ENCODE results near the gene MRPS16.
"Not testable (repeated sequence)": the region's sequence is repeated elsewhere in the genome, so short reads cannot be mapped to it uniquely, and the experiment has no call there.

The MRPS16 gene

DNA sequence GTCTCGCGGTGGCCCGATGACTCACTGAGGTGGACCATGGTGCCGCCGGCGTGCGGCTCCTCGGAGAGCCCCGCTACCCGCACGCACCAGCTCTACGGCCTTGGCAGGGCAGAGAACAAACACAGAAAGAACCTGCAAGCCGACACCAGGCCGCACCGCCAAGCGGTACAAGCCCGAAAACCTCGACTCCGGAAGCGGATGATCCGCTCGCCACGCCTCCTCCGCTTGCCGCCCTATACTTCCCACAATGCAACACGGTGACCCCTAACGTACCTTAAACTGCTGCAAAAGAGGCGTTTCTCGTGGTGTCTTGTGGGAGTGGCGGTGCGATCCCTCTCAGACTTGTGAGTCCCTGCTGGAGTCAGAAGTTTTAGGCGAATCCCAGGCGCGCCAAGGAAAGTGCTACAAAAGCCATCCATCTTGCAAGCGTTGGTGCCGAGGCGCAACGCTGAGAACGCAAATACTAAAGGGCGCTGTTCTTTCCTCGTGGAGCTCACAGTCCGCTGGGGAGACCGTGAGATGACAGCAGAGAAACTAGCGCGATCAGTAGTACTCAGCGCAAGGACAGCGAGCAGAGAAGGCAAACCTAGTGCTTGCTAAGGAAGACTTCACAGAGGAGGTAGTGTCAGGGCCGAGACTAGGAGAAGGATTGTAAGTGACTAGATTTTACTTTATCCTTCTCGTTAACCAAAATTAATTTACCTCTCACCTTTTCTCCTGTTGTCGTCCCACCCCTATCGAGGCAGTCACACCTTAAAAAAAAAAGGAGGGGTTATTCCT lies at the start of gene MRPS16:
MRPS16 (minus strand) TSS at position 200 of the 780 bp plus-strand sequence; CDS start at position 38, 162 bp downstream.
- peak; percentile 83 for DNase-seq

DNA sequence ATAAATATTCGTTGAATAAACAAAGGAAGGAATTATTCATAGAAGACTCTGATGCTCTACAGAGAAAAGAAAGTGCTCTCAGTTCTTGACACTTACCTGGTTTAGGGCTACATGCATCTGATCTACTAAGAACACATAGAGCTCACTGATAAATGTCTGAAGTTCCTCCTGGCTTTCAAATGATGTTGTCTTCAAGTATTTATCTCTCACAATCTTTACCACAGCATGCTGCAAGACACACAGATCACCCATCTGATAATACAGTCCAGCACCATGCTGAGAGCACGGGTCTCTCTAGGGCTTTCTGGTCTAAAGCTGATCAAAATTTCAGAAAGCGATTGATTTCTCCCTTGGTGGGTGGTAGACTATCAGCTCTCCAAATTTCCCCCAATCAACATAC lies 44.5 kb upstream of the MRPS16 start:
- DNase-seq, result no peak

DNA sequence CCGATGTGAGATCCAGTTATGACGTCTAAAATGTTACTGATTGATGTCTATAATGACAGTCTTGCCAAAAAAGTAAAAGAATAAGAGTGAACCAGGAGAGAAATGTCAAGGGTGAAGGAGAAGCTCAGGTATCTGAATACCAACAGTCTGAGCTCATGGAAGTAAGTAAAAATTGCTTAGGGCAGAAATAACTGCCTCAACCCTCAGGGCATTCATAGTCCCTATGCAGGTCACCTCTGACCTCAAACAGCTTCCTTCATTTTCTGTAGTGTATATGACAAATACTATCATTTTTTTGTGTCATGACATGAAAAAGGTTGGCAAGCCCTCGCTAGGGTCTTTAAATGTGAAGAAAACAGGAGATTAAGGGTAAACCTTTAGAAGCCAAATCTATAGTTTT lies 41.0 kb upstream of the MRPS16 start:
- DNase-seq, result no peak

DNA sequence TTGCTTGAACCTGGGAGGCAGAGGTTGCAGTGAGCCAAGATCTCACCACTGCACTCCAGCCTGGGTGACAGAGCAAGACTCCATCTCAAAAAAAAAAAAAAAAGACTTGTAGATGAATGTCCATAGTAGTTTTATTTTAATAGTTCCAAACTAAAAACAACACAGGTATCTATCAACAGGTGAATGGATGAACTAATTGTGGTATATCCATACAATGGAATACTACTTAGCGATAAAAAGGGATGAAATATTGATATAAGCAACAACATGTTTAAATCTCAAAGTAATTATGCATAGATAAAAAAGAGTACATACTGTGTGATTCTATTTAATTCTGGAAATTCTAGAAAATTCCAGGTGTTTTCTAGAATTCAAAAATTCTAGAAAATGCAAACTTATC lies 37.5 kb upstream of the MRPS16 start:
- DNase-seq, result no peak

DNA sequence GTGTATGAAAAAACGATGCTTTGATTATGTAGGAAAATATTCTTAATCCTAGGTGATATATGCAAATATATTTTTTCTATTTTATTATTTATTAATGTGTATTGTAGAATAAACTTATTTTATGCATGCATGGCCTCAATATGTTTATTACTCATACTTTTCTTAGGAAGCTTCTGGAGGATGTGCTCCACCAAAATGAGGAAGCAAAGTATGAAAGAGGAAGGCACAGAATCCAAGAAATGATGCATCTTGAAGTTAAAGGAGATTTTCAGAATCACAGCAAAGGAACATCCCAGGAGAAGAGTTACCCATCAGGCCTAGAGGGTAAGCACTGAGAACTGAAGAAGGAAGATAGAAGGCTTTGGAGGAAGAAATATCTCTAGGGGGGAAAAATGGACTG lies 35.0 kb upstream of the MRPS16 start:
- no peak for DNase-seq

DNA sequence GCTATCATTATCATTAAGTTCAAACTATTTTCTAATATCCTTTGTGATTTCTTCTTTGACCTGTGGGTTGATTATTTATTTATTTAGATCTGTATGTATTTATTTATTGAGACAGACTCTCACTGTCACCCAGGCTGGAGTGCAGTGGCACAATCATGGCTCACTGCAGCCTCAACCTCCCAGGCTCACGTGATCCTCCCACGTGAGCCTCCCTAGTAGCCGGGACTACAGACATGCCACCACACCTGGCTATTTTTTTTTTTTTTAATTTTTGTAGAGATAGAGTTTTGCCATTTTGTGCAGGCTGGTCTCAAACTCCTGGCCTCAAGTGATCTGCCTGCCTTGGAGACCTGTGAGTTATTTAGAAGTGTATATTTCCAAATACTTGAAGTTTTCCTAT lies 28.7 kb upstream of the MRPS16 start:
- DNase-seq, result no peak

DNA sequence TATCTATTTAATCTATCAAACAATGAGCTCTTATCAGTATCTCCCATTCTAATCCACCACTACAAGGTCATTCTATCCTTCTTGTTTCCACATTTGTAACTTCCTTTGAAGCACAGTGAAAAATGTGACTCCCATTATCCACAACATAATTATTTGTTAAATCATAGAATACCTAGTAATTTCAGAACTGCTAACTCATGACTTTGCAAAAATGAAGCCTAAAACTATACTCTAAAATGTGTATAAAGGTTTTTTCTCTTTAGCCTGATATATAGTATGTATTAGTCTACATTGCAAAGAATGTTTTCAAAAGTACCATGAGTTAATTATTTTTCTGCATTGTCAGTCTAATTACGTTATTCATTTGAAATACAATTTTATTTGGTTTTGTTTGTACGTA lies 12.0 kb upstream of the MRPS16 start:
- DNase-seq, result no peak

DNA sequence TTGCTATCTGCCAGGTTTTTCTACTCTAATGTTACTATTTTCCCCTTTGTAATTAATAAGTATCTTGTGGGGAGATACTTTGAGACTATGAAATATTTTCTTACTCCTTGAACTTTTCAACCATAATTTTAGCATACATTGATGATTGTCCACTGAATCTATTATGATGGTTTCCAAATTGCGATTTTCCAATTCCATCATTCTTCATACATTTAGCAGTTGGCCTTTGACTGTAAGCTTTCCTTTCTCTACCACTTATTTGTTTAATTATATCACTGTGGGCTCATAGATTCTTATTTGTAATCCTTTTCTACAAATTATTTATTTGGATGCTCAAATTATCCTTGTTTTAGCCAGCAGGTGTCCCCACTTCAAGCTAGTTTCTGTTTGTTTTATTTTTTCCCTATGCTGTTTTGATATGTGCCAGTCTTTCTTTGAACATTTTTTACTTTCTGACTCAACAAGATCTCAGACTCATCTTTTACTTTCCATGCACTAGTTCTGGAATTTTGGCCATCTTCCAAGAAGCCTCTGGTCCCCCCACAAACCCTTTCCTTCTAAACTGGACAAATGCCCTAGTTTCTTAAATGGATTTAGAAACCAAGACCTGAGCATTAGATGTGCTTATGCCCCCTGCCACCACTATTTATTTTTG lies 11.4 kb upstream of the MRPS16 start:
- DNase-seq, result peak; percentile 3

DNA sequence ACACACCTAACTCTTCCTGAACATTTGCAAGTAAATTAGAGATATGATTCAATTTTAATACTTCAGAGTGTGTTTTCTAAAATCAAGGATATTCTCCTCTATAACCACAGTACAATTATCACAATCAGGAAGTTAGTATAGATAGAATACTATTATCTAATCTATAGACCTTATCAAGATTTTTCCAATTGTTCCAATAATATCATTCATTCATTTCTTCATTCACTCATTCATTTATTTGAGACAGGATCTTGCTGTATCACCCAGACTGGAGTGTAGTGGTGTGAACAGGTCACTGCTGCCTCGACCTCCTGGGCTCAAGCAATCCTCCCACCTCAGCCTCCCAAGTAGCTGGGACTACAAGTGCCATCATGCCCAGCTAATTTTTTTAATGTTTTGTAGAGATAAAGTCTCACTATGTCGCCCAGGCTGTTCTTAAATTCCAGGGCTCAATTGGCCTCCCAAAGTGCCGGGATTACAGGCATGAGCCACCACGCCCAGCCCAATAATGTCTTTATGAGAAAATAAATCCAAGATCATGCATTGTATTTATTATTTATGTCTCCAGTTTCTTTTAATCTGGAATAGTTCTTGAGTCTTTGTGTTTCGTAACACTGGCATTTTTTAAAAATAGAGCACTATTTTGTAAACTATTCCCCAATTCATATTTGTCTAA lies 10.6 kb upstream of the MRPS16 start:
- DNase-seq, result no peak

DNA sequence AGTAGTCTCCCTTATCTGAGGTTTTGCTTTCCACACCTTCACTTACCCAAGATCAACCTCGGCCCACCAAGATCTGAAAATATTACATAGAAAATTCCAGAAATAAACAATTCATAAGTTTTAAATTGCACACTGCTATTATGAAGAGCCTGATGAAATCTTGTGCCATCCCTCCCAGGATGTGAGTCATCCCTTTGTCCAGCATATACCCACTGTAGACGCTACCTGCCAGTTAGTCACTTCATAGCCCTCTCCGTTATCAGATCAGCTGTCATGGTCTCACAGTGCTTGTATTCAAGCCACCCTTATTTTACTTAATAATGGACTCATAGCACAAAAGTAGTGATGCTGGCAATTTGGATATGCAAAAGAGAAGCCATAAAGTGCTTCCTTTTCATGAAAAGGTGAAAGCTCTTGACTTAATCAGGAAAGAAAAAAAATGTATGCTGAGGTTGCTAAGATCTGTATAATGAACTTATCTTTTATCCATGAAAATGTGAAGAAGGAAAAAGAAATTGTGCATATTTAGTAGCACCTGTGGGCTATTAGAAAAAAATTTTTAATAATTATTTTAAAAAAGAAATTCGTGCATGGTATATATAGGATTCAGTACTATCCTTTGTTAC lies 9.8 kb upstream of the MRPS16 start:
- no peak for DNase-seq

DNA sequence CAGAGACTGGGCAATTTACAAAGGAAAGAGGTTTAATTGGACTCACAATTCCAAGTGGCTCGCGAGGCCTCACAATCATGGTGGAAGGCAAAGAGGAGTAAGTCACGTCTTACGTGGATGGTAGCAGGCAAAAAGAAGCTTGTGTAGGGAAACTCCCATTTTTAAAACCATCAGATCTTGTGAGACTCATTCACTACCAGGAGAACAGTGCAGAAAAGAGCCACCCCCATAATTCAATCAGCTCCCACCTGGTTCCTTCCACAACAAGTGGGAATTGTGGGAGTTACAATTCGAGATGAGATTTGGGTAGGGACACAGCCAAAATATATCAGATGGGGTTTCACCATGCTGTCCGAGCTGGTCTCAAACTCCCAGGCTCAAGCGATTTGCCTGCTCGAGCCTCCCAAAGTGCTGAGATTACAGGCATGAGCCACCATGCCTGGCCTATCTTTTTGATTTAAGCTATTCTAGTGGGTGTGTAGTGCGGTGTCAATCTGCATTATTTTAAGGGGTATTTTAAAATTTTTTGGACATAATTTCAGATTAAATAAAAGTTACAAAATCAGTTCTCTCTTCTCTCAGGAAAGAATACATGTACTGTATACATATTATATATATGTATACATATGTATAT lies 9.0 kb upstream of the MRPS16 start:
- DNase-seq, result no peak

DNA sequence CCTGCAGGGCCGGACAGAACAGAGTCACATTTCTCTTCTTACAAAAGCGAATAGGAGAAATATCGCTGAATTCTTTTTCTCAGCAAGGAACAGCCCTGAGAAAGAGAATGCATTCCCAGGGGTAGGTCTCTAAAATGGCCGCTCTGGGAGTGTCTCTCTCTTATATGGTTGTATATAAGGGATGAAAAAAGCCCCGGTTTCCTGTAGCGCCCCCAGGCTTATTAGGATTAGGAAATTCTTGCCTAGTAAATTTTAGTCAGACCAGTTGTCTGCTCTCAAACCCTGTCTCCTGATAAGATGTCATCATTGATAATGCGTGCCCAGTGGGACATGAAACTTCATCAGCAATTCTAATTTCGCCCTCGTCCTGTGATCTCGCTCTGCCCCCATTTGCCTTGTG lies 6.2 kb upstream of the MRPS16 start:
- not testable (repeated sequence) for DNase-seq

DNA sequence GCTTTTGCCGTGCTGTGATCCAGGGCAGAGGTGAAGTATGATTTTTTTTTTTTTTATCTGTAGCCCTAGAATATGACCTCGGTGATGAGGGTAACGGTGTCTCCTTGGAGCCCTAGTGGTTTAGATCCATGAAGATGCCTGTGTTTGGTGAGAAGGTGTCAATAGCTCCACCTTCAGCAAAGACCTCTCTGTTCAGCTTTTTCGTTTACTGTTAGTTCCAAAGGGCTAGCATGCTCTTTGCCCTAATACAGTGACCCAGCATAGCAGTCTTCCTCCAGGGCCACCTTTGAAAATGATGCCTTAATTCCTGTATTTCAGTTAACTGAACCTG lies 746 bp upstream of the MRPS16 start:
- DNase-seq, result no peak

DNA sequence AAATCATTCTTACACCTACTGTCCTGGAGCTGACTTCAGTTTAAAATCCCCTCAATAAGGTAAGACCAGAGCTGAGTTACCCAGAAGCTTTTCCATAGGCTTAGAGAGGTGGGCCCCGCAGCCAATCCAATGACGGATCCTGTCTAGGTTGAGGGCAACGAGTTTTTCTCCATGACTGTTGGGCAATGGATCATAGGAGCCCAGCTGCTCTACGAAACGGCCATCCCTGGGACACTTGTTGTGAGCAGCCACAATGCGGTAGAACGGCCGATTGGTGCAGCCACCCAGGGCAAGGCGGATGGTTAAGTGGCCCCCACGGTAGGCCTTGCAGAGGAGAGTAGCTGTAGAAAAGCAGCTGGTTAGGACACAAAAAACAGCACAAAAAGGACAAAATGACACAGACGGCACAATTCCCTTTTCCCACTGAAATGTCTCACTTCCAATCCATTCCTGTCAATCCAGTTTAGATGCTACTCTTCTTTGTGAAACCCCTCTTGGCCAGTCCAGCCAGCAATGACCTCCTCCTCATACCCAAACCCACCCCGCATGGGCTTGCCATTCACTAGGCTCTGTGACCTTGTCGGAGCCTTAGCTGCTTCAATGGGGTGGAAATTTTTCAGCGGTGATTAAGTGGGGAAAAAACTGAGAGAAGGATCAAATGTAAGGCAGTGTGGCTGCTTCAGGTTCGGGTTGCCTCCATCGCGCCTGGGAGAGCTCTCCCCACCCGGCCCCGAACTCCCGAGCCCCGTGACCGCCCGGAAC lies 580 bp downstream of the MRPS16 start:
- DNase-seq, result no peak

DNA sequence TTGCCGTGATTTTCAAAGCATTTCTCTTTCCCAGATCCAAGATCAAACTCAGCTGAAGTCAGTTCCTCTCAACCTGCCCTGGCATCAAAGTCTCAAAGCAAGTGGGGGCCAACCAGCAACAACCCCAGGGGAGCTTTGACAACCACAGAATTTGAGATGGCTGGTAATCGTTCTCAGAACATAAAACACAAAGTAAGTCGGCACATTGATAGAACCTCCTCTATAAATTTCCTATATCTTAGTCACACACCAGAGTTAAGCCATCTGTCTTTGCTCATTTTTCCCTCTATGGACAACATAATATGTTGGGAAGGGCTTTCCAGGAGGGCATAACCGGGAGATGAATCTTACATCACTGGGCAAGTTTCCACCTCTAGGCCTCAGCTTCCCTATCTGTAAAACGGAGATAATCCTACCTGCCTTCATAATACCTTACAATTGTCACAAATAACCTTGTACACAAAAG lies 4.2 kb downstream of the MRPS16 start:
- DNase-seq, result no peak

DNA sequence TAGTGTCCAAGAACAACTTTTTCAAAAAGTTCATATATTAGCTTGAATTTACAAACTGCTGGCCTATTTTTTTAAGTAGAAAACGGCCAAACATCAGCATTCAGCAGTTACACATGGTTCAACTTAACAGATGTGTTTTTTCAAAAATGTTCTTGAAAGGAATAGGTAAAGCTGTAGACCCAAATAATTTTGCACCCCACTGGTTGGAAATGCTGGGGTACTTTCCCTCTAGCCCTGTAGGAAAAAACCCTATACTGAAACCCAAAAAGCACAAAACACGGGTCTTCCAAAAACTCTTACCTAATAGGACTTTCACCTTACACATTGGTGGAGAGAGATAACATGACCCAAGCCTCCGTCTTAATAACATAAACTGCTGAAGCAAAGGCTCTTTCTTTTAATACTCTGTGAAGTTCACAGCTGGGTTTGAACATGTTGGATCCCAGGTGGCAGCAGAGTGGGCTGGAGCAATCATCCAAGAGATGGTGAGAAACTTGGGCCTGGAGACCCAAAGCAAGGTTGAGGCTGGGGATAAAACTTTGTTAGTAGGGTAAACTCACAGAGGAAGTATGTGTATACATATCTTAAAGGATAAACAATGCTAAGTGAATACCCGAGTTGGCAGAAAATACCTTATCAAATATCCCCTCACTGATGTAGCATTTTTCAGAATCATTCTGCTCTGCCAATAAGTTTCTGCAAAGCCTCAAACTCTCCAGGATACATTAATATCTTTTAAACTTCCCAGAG lies 4.8 kb downstream of the MRPS16 start:
- no peak for DNase-seq

DNA sequence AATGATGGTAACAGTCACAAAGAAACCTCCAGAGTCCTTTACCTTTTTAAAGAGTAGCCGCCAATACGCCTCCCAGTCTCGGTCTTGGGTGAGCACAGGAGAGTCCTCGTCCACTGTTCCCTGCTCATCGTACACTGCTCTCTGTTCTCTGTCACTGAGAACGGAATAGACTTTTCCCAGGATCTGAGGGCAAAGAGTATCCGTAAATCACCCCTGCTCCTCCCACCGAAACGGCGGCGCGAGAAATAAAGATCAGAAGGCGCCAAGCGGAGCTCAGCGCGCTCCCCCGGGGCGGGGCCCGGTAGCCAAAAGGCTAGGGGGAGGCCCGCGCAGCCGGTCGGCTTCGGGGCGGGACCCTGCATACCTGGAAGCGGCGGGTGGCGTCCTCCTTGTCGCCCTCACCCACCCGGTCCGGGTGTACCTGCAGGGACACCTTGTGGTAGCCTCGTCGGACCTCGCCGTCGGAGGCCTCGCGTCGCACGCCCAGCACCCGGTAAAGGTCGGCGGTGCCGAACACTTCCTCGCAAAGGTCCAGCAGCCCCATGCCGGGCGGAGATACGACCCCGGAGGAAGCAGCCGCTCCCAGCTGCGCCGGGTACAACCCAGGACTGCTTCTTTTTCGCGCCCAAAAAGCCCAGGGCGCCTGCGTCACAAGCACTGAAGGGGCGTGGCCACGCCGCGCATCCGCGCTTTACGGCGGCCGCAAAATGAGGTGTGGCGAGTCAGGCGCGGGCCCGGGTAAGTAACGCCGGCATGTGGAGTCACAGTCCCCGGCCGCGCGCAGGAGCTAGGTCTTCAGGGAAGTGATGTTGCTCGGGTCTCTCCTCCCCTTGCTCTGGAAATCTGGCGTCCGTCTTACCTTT lies 5.6 kb downstream of the MRPS16 start, which contains the start of gene DNAJC9:
DNAJC9 (minus strand) TSS at position 610 of the 863 bp plus-strand sequence; CDS start at position 544, 66 bp downstream.
- peak; percentile 75 for DNase-seq

DNA sequence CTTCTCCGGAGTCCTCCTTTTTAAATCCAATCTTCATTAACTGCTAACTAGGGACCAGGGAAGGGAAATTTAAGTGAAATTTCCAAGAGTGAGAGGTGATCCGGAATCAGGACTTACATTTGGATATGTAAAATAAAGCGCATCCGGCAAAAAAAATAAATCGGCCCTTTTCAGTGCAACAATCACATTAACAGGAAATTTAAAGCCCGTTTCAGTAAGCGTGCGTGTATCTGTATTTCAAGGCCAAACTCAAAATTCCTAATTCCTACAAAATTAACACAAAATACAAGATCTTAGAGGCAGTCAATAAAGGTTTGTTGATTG lies 6.2 kb downstream of the MRPS16 start:
- no peak for DNase-seq

DNA sequence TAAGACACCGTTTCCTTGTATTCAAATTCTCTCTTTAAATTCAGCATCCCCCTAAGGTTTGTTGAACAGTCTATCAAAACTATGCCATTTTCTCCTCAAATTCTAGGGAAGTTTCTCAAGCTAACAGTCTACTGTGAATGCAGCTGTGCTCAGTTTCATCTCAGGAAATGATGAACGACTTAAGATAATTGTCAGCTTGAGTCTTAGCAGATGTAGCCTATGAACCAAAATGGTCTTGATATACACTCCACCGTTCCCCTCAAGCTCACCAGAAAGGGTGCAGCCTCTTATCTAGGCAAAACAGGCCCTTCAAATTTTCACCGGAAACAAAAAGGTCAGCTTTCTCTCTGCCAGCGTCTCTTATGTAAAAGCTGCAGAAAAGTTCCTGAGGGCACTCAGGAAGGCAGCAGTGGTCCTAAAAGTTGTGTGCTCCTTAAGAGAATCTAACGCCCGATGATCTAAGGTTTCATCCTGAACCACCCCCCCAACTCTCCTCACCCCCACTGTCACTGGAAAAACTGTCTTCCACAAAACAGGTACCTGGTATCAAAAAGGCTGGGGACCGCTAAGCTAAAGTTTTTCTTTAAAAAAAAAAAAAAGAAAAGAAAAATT lies 7.5 kb downstream of the MRPS16 start:
- DNase-seq, result no peak

DNA sequence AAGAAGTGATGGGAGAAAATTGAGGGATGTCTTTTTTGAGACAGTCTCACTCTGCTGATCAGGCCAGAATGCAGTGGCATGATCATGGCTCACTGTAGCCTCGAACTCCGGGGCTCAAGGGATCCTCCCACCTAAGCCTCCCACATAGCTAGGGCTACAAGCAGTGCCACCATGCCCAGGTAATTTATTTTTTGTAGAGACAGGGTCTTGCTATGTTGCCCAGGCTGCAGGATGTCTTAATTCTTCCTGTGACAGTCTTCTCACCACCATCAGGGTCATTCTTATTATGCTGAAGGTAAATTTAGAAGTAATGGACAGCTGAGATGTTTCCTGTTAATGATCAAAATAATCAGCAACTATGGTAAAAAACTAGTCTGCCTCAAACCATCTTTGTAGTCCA lies 12.5 kb downstream of the MRPS16 start:
- no peak for DNase-seq

Data from DMS79 treated with DMSO at 0.1 percent for 48 hours (cell line).